Thoracic aorta (tissue), 2 donors: Measurements from ENCODE around the gene KRTAP10-8. TPM values are rescaled to one million over a fixed set of nuclear protein-coding genes. Genes with fewer than 3 reads are reported as not detected.

Experiments
- ATAC-seq: fragments of 150-250 bp; one replicate; pipeline ENCODE4 v1.8.0; 2017; ENCODE audit warnings: low read depth; ENCODE audit not compliant: insufficient number of reproducible peaks, low FRiP score
- DNase-seq: peaks from one replicate; pipeline ENCODE4 v3.0.0-alpha.2; 2020; ENCODE audit warnings: low spot score
- H3K27ac ChIP-seq, 2 donors: fragments of 200-600 bp; sonication (generic); 1 replicate in 1 of 2; 2 replicates in 1 of 2; pipeline ENCODE4 v1.5.1; 2016; ENCODE audit warnings: mild to moderate bottlenecking in 2 of 2, moderate library complexity in 2 of 2
- H3K27me3 ChIP-seq: fragments of 200-600 bp; sonication (generic); replicated peaks from 2 replicates; pipeline ENCODE4 v1.6.0; 2016; ENCODE audit warnings: mild to moderate bottlenecking; ENCODE audit not compliant: insufficient read depth
- H3K36me3 ChIP-seq: fragments of 200-600 bp; sonication (generic); one replicate; pipeline ENCODE4 v1.5.1; 2016
- H3K4me1 ChIP-seq, 2 donors: fragments of 200-600 bp; sonication (generic); 1 replicate in 1 of 2; 2 replicates in 1 of 2; pipeline versions ENCODE4 v1.5.1 to v1.6.0; 2016; ENCODE audit warnings: low read depth in 2 of 2, mild to moderate bottlenecking in 1 of 2; ENCODE audit not compliant: control insufficient read depth in 1 of 2
- H3K4me3 ChIP-seq: fragments of 200-600 bp; sonication (generic); 2 replicates; pipeline ENCODE4 v1.5.1; 2016; ENCODE audit warnings: mild to moderate bottlenecking
- H3K9me3 ChIP-seq: fragments of 200-600 bp; sonication (generic); 2 replicates; pipeline ENCODE4 v1.5.1; 2016
- CTCF ChIP-seq: fragments of 200-600 bp; sonication (generic); IDR thresholded peaks from one replicate; pipeline ENCODE4 v1.5.1; 2019; ENCODE audit warnings: antibody characterized with exemption
- total RNA-seq, 2 donors: library from RNA; depleted of rRNA; stranded (reverse); fragments of >200 nt; gene quantifications; one replicate each; pipeline versions ENCODE4 v1.1.0 to v1.2.3, GENCODE V29; 2016

KRTAP10-8 gene
- total RNA-seq: not detected

GRCh38 chr21:44612029-44612486 lies at the start of gene KRTAP10-8:
Gene KRTAP10-8, plus strand, starts transcription at chr21:44612079. Its CDS starts 22 bp downstream, at chr21:44612101.
- no peak for TF ChIP-seq CTCF
- no peak within 1 kb of the TSS for H3K27ac ChIP-seq
- peaks cover 7% of the 10 kb centered on the region for H3K9me3 ChIP-seq
- no peaks in the 10 kb centered on the region for H3K36me3 ChIP-seq
- ATAC-seq (no peak), DNase-seq (no peak)
- H3K4me3 ChIP-seq: no peak within 1 kb of the TSS
- H3K4me1 ChIP-seq: no peaks in the 10 kb centered on the region
- H3K27me3 ChIP-seq: no peaks in the 10 kb centered on the region

GRCh38 chr21:44564099-44564498 lies 47.8 kb upstream of the KRTAP10-8 start:
- Histone ChIP-seq H3K36me3 (no peaks in the 10 kb centered on the region), H3K4me1 (no peaks in the 10 kb centered on the region), H3K27me3 (no peaks in the 10 kb centered on the region), H3K4me3 (no peak overlapping the region), H3K27ac (no peak overlapping the region), H3K9me3 (peaks cover 5% of the 10 kb centered on the region)
- TF ChIP-seq CTCF: no peak
- DNase-seq (no peak), ATAC-seq (no peak)

- no peak for DNase-seq
- no peaks in the 10 kb centered on the region for H3K36me3 ChIP-seq
- H3K4me3 ChIP-seq: no peak overlapping the region
- no peak for TF ChIP-seq CTCF
- H3K9me3 ChIP-seq: peaks cover 5% of the 10 kb centered on the region
- H3K27ac ChIP-seq: no peak overlapping the region
- no peak for ATAC-seq
- no peaks in the 10 kb centered on the region for H3K27me3 ChIP-seq
- H3K4me1 ChIP-seq: no peaks in the 10 kb centered on the region
Observed at GRCh38 chr21:44564886-44565598, 46.8 kb upstream of the KRTAP10-8 start.

- H3K4me1 ChIP-seq: no peaks in the 10 kb centered on the region
- DNase-seq (no peak), ATAC-seq (no peak)
- no peak overlapping the region for H3K27ac ChIP-seq
- H3K9me3 ChIP-seq: peaks cover 5% of the 10 kb centered on the region
- no peak overlapping the region for H3K4me3 ChIP-seq
- H3K36me3 ChIP-seq: no peaks in the 10 kb centered on the region
- TF ChIP-seq CTCF: no peak
- H3K27me3 ChIP-seq: no peaks in the 10 kb centered on the region
Observed at GRCh38 chr21:44566403-44566802, 45.5 kb upstream of the KRTAP10-8 start.

GRCh38 chr21:44567481-44568171 lies 44.3 kb upstream of the KRTAP10-8 start:
- ATAC-seq: no peak
- no peak for TF ChIP-seq CTCF
- DNase-seq: no peak
- H3K36me3 ChIP-seq: no peaks in the 10 kb centered on the region
- H3K4me1 ChIP-seq: no peaks in the 10 kb centered on the region
- peaks cover 2% of the 10 kb centered on the region for H3K9me3 ChIP-seq
- H3K27ac ChIP-seq: no peak overlapping the region
- no peaks in the 10 kb centered on the region for H3K27me3 ChIP-seq
- H3K4me3 ChIP-seq: no peak overlapping the region
